Activated CD8-positive, alpha-beta memory T cell treated with anti-CD3 and anti-CD28 coated beads, Interleukin-2, amount 50 U/mL, for 24 hours (primary cell): ENCODE results near the gene CARD6.
"Not testable (repeated sequence)": the region's sequence is repeated elsewhere in the genome, so short reads cannot be mapped to it uniquely, and the experiment has no call there.

ENCODE experiments used
- DNase-seq: peaks from one replicate; pipeline ENCODE4 v3.0.0-alpha.2; 2020; ENCODE audit errors: extremely low read depth

The CARD6 gene

GRCh38 chr5:40841068-40841805, at the start of gene CARD6:
Gene CARD6, plus strand, starts transcription at chr5:40841367. Its CDS starts 16 bp downstream, at chr5:40841383.
- no peak for DNase-seq

- DNase-seq: no peak
Measured at GRCh38 chr5:40791715-40792139, 49.4 kb upstream of the CARD6 start.

GRCh38 chr5:40792691-40793090, 48.5 kb upstream of the CARD6 start:
- DNase-seq: not testable (repeated sequence)

GRCh38 chr5:40794340-40794739, 46.8 kb upstream of the CARD6 start:
- DNase-seq: not testable (repeated sequence)

- DNase-seq: not testable (repeated sequence)
Measured at GRCh38 chr5:40794877-40795276, 46.3 kb upstream of the CARD6 start.

GRCh38 chr5:40796487-40796889, 44.7 kb upstream of the CARD6 start:
- no peak for DNase-seq

- peak; percentile 56 for DNase-seq
Measured at GRCh38 chr5:40797273-40798011, 43.7 kb upstream of the CARD6 start.

- peak; percentile 52 for DNase-seq
Measured at GRCh38 chr5:40798012-40798800, 43.0 kb upstream of the CARD6 start, which contains the start of gene PRKAA1. Gene PRKAA1, minus strand, starts transcription at chr5:40798374. Its CDS starts 185 bp downstream, at chr5:40798189.

GRCh38 chr5:40798801-40799210, 42.4 kb upstream of the CARD6 start:
- DNase-seq: no peak

- DNase-seq: no peak
Measured at GRCh38 chr5:40799258-40799657, 41.9 kb upstream of the CARD6 start.

GRCh38 chr5:40801771-40802562, 39.2 kb upstream of the CARD6 start:
- DNase-seq: no peak

GRCh38 chr5:40812125-40812524, 29.0 kb upstream of the CARD6 start:
- DNase-seq: no peak

- DNase-seq: no peak
Measured at GRCh38 chr5:40813698-40814281, 27.4 kb upstream of the CARD6 start.

- no peak for DNase-seq
Measured at GRCh38 chr5:40823459-40823858, 17.7 kb upstream of the CARD6 start.

GRCh38 chr5:40825461-40826043, 15.6 kb upstream of the CARD6 start:
- DNase-seq: not testable (repeated sequence)

- no peak for DNase-seq
Measured at GRCh38 chr5:40826489-40827187, 14.5 kb upstream of the CARD6 start.

- no peak for DNase-seq
Measured at GRCh38 chr5:40827188-40827977, 13.8 kb upstream of the CARD6 start.

GRCh38 chr5:40828021-40828631, 13.0 kb upstream of the CARD6 start:
- no peak for DNase-seq
